Endothelial cell (in vitro differentiated cells): Measurements from ENCODE around the gene SV2B. TPM values are rescaled to one million over a fixed set of nuclear protein-coding genes. Genes with fewer than 3 reads are reported as not detected.
A peak's percentile ranks its signal among the peaks of the same experiment; 100 is the strongest.

Experiments used
- DNase-seq: peaks from one replicate; pipeline ENCODE4 v3.0.0; 2021; ENCODE audit warnings: low spot score
- H3K27ac Mint-ChIP-seq: one replicate; pipeline ENCODE4 v1.8.0; 2021; ENCODE audit warnings: mixed read lengths, inconsistent platforms; ENCODE audit not compliant: unreplicated experiment
- H3K27me3 Mint-ChIP-seq: one replicate; pipeline ENCODE4 v1.8.0; 2021; ENCODE audit warnings: mild to moderate bottlenecking, moderate library complexity, mixed read lengths, inconsistent platforms; ENCODE audit not compliant: unreplicated experiment
- H3K36me3 Mint-ChIP-seq: one replicate; pipeline ENCODE4 v1.8.0; 2021; ENCODE audit warnings: mild to moderate bottlenecking, low read depth, mixed read lengths, inconsistent platforms; ENCODE audit not compliant: unreplicated experiment
- H3K4me1 Mint-ChIP-seq: one replicate; pipeline ENCODE4 v1.8.0; 2021; ENCODE audit warnings: mild to moderate bottlenecking, mixed read lengths, inconsistent platforms; ENCODE audit not compliant: unreplicated experiment
- H3K4me3 Mint-ChIP-seq: one replicate; pipeline ENCODE4 v1.8.0; 2021; ENCODE audit warnings: mild to moderate bottlenecking, mixed read lengths, inconsistent platforms; ENCODE audit not compliant: unreplicated experiment
- H3K9me3 Mint-ChIP-seq: one replicate; pipeline ENCODE4 v1.8.0; 2021; ENCODE audit warnings: mixed read lengths, inconsistent platforms; ENCODE audit not compliant: unreplicated experiment
- total RNA-seq: library from RNA; stranded (reverse); fragmentation: NEBNext Ultra II Directional; extraction: Animal tissue kit (Norgen Biotek cat#: 25700); gene quantifications from one replicate; pipeline ENCODE4 v1.2.1, GENCODE V29; 2021; ENCODE audit not compliant: unreplicated experiment
- TF ChIP-seq, protein P1 (sequence below): fragments of 200-600 bp; sonication (generic); IDR thresholded peaks from one replicate; pipeline ENCODE4 v1.5.0; 2021; ENCODE audit warnings: antibody characterized with exemption; ENCODE audit not compliant: unreplicated experiment

SV2B gene
- total RNA-seq, 1 donor from 2014 or later: 0.26 TPM

DNA sequence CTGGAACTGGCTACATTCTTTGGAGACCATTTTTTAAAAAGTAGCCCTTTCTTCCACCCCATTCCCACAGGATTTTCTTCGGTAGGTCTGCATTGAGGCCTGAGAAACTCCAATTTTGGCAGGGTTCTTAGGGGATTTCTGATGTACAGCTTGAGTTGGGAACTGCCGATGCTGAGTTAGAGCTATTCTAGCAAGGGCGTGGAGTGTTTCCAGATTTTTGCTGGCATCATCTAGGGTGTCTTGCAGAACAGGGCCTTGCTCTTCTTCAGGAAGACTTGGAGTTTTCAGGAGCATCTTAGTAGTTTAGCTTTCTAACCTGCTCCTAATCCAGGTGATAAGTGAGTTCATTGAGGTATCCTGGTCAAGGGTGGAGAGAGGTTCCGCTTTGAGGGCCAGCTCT is 41.0 kb downstream of the SV2B start:
- TF ChIP-seq, protein P1, sequence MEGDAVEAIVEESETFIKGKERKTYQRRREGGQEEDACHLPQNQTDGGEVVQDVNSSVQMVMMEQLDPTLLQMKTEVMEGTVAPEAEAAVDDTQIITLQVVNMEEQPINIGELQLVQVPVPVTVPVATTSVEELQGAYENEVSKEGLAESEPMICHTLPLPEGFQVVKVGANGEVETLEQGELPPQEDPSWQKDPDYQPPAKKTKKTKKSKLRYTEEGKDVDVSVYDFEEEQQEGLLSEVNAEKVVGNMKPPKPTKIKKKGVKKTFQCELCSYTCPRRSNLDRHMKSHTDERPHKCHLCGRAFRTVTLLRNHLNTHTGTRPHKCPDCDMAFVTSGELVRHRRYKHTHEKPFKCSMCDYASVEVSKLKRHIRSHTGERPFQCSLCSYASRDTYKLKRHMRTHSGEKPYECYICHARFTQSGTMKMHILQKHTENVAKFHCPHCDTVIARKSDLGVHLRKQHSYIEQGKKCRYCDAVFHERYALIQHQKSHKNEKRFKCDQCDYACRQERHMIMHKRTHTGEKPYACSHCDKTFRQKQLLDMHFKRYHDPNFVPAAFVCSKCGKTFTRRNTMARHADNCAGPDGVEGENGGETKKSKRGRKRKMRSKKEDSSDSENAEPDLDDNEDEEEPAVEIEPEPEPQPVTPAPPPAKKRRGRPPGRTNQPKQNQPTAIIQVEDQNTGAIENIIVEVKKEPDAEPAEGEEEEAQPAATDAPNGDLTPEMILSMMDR: no peak
- Mint-ChIP-seq H3K36me3 (no peaks in the 10 kb centered on the region), H3K9me3 (no peaks in the 10 kb centered on the region), H3K4me1 (peaks cover 5% of the 10 kb centered on the region), H3K4me3 (no peak overlapping the region), H3K27me3 (no peaks in the 10 kb centered on the region), H3K27ac (no peak overlapping the region)
- DNase-seq: no peak

DNA sequence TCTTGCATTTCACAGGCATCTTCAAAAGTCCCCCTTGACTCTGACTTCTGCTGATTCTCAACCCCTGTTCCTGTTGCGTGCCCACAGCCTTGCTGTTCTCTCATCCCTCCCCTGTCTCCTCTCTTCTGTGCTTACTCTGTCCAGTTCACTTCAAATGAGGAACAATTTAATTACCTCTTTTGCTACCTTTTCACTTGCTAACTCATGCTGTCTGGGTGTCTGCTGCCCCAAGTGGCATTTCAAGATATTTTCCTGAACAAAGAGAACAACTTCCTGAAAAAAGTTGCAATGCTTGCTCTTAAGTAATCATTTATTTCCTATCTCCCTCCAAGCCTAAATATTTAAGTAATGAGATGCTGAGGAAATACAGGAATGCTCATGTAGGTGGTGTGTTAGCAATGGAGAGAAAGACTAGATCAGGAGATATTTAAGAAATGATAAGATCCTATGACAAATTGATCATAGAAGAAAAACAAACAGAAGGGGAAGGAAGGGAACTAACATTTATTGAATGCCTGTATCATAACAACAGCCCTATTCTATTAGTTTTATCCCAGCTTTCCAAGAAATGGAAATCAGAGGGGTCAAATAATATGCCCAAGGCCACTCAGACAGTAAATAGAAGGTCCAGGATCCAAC is 42.2 kb downstream of the SV2B start:
- Mint-ChIP-seq H3K9me3 (no peaks in the 10 kb centered on the region), H3K36me3 (no peaks in the 10 kb centered on the region), H3K4me1 (peaks cover 5% of the 10 kb centered on the region), H3K27me3 (no peaks in the 10 kb centered on the region), H3K4me3 (no peak overlapping the region), H3K27ac (no peak overlapping the region)
- TF ChIP-seq, protein P1: peak; percentile 62
- no peak for DNase-seq

DNA sequence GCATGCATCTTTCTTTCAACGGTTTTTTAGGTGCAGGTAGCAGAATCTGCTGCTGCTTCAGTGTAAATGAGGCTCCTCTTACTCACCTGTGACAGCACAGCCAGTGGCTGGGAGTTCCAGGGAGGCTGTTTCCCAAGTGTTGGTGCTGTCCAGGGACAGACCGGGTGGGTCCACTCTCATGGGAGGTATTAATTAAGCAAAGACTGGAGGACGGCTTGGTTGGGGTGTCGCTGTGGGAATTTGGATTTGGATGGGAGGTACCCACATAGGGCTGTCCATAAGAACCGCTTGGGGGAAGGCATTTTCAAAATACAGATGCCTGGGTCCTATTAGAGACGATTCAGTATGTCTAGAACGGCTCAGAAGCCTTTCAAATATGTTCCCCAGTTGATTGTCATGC is 42.9 kb downstream of the SV2B start:
- no peak for DNase-seq
- no peaks in the 10 kb centered on the region for H3K9me3 Mint-ChIP-seq
- H3K27ac Mint-ChIP-seq: no peak overlapping the region
- no peaks in the 10 kb centered on the region for H3K36me3 Mint-ChIP-seq
- no peaks in the 10 kb centered on the region for H3K27me3 Mint-ChIP-seq
- H3K4me3 Mint-ChIP-seq: no peak overlapping the region
- H3K4me1 Mint-ChIP-seq: peaks cover 5% of the 10 kb centered on the region
- TF ChIP-seq, protein P1: no peak

DNA sequence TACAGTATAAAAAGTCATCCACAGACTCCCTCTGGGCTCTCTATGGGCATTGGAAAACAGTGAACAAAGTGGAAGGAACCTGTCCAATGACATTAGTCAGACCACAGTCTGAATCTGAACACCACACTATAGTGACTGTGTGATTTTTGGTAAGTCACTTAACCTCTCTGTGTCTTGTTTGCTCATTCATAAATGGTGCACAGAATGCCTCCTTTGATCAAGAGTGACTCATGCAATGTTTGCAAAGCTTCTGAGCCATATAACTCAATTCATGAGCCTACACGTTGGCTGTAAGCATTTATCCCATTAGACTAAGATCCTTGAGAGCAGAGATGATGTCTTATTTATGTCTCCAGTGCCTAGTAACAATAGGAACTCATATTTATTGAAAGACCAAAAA is 46.7 kb downstream of the SV2B start:
- Mint-ChIP-seq H3K4me3 (no peak overlapping the region), H3K4me1 (peaks cover 5% of the 10 kb centered on the region), H3K27ac (no peak overlapping the region), H3K9me3 (no peaks in the 10 kb centered on the region), H3K36me3 (no peaks in the 10 kb centered on the region), H3K27me3 (no peaks in the 10 kb centered on the region)
- no peak for DNase-seq
- TF ChIP-seq, protein P1: no peak

DNA sequence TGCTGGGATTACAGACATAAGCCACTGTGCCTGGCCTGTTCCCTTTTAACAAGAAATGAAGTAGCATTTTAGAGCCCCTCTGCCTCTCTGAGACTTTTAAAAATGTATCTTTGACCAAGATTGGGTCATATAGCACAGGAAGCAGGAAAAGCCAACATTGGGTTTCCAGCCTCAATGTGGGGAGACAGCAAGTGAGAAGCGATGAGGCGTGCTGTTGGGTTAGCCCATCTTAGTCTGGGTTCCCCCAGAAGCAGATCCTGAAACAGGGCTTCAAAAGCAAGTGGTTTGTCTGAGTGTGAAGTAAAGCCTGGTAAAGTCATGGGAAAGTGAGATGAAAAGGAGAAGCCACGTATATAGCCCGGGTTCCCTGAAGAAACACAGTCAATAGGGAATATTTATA is 48.2 kb downstream of the SV2B start:
- TF ChIP-seq, protein P1: no peak
- Mint-ChIP-seq H3K36me3 (no peaks in the 10 kb centered on the region), H3K4me3 (no peak overlapping the region), H3K4me1 (peaks cover 4% of the 10 kb centered on the region), H3K9me3 (no peaks in the 10 kb centered on the region), H3K27ac (no peak overlapping the region), H3K27me3 (no peaks in the 10 kb centered on the region)
- no peak for DNase-seq
